ENCODE results near the gene PHKG2.

PHKG2 gene

DNA sequence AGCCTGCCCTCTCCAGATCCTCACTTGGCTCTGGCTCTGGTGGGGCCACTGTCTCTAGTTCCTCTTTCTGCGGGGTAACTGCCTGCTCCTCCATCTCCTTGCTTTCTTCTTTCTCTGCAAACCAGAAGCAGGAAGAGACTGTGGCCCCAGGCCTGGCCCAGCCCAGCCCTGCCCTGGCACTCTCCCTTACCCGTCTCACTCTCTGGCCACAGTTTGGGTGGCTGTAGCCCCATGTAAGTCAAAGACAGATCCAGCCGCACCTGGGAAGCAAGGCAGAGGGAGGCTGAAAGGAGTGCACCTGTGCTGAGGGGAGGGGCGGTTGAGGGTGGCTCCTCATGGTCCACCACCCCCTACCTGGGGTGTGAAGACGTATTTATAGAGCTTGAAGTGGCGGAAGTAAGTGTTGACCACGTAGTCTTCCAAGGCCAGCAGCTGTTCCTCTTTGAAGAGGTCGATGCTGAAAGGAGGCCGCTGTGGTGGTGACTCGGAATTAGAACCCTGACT lies 10.8 kb downstream of the PHKG2 start:
- DNase-seq = no peak

DNA sequence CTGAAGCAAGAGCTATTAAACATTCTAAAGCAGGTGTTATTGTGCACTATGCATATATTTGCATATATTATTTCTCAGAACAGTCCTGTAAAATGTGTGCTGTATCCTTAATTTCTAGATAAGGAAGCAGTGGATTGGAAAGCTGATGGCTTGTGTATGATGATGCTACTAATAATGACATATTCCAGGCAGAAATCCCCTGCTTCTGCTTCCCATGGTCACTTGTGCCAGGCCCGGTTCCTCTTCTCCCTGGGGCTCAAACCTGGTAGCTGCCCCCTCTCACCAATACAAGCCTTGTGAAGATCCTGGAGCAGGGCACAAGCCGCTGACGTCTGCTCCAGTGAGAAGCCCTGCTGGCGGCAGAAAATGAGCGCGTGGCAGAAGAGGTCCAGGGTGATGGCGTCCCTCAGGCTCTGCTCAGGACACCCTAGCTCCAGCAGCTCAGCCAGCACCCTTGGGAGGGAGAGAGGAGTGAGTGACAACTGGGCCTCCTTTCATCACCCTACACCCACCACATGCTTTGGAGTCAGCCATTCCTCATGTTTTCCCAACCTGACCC lies 11.9 kb downstream of the PHKG2 start:
- DNase-seq = no peak

DNA sequence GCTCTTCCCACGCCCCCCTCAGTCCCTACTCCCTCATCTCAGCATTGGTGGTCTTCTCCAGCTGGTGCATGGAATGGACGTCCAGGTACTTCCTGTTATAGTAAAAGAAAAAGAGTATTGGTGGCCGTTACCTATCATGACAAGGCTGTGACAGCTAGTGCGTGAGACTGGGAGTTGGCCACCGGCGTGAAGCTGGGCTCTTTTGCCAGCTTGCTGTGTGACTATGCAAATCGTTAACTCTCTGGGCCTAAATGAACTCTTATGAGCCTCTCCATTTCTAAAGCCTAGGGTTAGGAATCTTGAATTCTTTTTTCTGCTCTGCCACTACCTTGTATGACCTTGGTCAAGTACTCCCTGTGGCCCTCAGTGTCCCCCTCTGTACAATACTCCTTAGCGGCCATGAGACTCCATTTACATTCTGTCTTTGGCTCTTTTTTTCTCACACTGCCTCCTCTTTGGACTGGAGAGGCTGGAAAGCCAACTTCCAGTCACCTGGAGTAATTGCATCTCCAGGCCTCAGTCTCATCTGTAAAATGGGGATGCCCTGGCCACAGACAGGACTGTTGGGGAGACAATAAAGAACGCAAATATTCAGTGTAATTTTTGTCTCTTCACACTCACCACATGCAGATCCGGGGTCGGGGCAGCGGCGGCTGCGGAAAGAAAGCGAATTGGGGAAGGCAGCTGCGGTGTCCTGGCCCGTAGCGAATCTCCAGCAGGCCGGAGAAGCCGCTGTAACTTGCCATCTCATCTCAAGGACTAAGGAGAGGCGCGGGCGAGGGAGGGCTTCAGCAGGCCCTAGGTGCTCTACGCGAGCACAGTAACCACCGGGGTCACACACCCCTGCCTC lies 12.6 kb downstream of the PHKG2 start:
- no peak for DNase-seq

DNA sequence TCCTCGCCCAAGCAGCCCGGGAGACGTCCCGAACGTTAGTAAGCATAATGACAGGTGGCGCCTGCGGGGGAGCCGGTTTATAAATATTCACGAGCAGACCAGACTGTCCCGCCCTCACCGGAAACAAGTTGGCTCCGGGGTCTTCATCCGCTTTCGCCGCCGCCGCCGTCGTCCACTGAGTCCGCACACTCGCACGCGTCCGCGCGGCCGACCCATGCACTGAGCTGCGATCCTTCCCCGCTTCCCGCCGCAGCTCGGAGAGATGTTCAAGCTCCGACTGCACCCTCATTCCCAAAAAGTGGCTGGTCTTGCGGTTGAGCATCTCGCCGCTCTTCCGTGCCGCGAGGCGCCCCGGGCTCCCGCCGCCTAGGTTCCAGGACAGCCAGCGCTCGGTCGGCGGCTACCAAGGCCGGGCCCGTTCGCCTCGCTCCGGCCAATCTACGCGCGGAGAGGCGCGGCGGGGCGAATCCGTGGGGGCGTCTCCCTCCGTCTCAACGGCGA lies 13.3 kb downstream of the PHKG2 start:
- peak; percentile 32 for DNase-seq

DNA sequence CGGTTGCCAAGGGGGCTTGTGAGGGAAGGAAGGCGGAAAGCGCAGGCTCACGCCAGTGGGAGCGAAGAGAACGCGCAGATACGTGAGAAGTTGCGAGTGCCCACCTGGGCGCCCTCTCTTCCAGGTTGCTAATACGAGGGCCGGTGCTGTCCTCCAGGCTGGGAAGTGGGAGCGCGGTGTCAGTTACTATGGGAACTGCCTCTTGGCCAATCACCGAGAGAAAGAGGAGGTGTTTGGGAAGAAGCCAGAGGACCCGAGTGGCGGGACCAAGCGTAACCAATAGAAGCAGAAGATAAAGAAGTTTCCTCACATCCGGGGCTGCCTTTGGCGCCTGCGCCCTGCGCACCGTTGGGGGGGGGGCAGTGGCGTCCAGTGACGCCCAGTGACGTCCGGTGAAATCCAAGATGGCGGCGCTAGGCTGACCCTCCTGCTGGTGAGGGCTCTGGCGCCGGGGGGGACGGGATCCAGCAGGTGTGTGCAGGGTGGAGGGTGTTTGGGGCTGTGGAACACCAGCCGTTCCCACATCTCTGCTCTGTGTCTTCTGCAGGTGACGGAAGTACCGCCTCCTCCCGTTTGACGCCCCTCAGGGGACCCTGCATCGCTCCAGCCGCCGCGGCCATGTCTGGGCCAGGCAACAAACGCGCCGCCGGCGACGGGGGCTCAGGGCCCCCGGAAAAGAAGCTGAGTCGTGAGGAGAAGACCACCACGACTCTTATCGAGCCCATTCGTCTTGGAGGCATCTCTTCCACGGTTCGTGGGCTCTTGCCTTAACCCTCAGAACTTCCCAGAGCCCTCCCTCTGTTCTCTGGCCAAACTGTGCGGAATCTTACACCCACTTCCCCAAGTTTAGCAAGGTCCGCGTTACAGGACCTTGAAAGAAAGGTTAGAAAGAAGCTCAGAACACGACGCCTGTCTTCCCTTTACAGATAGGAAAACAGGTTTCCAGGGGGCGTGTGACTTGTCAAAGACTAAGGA lies 14.0 kb downstream of the PHKG2 start, which contains the start of the genes CFAP119 and RNF40:
TSS of gene CFAP119 (minus strand) at position 135 of the 975 bp plus-strand sequence. CDS start 314 bp downstream, outside the sequence.
TSS of gene RNF40 (plus strand) at position 395 of the 975 bp plus-strand sequence. CDS start at position 619, 224 bp downstream.
- peak; percentile 94 for DNase-seq

DNA sequence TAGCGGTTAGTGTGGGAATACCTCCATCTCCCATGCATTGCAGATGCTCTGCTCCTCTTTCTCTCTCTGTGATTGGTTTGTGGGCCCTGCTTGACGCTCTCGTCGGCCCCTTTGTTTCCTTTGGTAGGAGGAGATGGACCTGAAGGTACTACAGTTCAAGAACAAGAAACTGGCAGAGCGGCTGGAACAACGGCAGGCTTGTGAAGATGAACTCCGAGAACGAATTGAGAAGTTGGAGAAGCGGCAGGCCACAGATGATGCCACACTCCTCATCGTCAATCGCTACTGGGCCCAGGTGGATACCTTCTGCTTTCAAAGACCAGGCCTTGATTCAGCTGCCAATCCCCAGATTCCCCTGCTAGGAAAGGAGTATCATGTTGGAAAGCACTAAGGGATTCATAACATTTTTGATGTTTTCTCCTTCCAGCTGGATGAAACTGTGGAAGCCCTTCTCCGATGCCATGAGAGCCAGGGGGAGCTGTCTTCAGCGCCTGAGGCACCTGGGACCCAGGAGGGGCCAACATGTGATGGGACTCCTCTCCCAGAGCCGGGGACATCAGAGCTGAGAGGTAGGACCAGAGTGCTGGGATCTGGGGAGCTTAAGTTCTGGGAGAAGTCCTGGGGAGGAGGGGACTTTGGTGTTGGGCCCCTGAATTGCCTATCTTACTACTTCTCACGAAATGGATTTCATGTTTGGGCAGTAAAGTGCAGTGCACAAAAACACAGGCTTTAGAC lies 14.9 kb downstream of the PHKG2 start:
- no peak for DNase-seq

DNA sequence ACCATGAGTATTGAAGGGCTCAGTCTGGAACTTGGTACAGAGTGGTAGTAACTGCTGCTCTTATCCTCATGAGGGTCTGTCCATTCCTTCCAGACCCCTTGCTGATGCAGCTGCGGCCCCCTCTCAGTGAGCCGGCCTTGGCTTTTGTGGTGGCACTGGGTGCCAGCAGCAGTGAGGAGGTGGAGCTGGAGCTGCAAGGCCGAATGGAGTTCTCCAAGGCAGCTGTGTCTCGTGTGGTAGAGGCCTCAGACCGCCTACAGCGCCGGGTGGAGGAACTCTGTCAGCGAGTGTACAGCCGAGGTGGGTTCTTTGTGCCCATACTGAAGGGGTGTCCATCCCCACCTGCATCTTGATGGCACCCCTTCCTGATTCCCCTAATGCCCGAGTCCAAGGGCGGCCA lies 15.9 kb downstream of the PHKG2 start:
- no peak for DNase-seq

DNA sequence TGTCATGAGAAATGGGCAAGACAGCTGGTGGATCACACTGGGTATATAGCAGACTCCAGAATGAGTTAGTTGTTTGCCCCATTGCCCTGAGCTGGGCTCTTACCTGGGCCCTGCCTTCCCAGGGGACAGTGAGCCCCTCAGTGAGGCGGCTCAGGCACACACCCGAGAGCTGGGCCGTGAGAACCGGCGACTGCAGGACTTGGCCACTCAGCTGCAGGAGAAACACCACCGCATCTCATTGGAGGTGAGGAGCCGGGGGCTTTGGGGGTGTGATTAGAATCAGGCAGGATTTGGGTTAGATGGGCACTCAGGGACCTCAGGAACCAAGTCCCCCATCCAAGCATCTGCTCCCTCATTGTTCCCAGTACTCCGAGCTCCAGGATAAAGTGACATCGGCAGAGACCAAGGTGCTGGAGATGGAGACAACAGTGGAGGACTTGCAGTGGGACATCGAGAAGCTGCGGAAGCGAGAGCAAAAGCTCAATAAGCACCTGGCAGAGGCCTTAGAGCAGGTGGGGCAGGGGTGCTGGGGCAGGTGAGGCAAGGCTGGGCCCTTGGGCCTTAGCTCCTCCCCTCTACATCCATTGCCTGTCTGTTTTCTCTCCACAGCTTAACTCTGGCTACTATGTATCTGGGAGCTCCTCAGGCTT lies 16.7 kb downstream of the PHKG2 start:
- DNase-seq = no peak

DNA sequence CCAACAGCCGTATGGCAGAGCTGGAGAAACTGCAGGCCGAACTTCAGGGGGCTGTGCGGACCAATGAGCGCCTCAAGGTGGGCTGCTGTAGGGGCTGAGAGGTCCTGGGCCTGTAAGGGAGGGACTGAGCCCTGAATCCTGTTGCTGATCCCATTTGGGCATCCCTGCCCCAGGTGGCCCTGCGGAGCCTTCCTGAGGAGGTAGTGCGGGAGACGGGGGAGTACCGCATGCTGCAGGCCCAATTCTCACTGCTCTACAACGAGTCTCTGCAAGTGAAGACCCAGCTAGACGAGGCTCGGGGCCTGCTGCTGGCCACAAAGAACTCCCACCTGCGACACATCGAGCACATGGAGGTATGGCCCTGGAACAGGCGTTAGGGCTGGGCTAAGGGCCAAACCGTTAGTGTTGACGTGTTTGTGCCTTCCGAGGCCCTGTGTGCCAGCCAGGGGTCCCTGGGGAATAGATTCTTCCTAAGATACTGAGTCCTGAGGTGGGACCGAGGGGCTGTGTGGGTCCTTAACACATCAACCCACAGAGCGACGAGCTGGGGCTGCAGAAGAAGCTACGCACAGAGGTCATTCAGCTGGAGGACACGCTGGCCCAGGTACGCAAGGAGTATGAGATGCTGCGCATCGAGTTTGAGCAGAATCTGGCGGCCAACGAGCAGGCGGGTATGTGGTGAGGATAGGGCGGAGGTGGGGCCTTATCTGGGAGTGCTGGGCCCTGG lies 18.1 kb downstream of the PHKG2 start:
- no peak for DNase-seq

DNA sequence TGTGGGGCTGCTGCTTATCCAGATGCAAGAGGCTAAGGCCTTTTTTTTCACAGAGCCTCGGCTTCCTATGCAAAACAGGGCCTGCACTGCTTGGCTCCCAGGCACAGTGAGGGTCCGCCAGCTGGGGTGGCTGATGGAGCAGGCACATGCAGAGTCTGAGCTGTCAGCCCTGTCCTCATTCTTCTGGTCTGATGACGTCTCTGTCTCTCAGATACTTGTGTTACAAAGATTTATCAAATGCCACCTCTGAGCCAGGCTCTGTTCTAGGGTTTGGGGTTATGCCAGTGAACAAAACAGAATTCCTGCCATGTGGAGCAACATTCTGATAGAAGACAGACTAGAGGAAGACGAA lies 18.7 kb downstream of the PHKG2 start:
- no peak for DNase-seq

DNA sequence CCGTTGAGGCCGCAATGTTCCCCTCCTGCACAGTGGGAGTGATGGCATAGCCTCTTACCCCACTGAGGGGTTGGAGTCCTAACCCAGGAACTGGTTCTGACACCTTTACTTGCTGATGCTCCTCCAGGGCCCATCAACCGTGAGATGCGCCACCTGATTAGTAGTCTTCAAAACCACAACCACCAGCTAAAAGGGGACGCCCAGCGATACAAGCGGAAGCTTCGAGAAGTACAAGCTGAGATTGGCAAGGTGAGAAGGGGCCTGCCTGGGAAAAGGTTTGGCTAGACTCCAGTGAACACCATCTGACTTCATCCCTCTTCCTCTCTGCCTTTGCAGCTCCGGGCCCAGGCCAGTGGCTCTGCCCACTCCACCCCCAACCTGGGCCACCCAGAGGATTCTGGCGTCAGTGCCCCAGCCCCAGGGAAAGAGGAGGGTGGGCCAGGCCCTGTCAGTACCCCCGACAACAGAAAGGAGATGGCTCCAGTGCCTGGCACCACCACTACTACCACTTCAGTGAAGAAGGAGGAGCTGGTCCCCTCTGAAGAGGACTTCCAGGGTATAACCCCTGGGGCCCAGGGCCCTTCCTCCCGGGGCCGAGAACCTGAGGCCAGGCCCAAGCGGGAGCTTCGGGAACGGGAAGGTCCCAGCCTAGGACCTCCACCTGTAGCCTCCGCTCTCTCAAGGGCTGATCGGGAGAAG lies 19.7 kb downstream of the PHKG2 start:
- peak; percentile 62 for DNase-seq

DNA sequence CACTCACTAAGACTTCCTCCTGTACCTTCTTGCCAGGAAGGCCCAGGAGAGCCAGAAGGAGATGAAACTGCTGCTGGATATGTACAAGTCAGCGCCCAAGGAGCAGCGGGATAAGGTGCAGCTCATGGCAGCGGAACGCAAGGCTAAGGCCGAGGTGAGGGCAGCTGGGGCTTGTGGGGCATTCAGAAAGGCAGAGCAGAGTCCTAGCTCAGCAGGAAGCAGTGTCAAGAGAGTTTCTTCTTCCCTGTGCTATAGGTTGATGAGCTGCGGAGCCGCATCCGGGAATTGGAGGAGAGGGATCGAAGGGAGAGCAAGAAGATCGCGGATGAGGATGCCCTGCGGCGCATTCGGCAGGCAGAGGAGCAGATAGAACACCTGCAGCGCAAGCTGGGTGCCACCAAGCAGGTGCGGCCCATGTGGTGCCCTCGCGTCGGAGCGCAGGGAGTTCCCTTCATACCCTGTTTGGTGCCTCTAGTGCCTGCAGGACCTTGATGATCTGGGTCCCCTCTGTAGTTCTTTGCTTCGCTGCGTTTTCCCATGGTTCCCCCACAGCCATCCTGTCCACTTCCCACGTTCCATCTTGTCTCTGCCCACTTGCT lies 20.5 kb downstream of the PHKG2 start:
- no peak for DNase-seq

DNA sequence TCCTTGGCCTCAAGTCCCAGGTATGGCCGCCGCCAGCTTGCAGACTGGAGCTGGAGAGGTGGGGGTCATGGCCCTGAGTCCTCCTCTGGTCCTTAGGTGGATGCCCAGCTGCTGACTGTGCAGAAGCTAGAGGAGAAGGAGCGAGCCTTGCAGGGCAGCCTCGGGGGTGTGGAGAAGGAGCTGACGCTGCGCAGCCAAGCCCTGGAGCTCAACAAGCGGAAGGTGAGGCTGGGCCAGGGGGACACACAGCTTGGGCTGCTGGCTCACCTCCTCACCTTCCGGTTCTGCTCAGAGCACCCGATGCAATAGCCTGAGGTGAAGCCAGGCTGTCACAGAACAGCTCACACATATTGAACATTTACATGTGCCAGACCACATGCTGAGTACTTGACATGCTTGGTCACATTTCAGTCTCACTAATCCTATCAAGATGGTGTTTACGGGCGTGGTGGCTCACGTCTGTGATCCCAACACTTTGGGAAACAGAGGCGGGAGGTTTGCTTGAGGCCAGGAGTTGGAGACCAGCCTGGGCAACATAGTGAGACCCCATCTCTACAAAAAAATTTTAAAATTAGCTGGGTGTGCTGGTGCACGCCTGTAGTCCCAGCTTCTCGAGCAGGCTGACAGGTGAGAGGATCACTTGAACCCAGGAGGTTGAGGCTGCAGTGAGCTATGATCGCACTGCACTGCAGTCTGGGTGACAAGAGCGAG lies 21.3 kb downstream of the PHKG2 start:
- DNase-seq = no peak

DNA sequence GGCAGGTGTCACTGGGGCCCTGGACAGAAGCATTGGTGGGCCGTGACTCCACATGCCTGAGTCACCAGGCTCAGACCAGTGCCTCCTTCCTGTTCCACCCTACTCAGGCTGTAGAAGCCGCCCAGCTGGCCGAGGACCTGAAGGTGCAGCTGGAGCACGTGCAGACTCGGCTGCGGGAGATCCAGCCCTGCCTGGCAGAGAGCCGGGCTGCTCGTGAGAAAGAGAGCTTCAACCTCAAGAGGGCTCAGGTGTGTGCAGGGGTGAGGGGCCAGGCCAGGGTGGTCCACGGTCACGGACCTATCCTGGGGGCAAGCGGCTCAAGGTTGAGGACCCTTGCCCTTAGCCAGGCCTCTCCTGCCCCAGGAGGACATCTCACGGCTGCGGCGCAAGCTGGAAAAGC lies 23.5 kb downstream of the PHKG2 start:
- DNase-seq = no peak

DNA sequence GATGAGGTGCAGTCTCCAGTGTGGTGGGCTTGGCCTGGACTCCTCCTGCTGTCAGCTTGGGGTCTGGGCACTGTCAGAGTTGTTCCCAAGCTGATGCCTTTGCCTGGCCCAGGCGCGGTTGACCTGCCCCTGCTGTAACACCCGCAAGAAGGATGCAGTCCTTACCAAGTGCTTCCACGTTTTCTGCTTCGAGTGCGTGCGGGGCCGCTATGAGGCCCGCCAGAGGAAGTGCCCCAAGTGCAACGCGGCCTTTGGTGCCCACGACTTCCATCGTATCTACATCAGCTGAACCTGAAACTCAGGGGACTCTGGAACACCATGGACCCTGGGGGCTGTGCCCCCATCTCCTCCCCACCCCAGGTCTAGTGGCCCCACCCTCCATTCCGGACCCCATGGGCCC lies 25.6 kb downstream of the PHKG2 start:
- no peak for DNase-seq

DNA sequence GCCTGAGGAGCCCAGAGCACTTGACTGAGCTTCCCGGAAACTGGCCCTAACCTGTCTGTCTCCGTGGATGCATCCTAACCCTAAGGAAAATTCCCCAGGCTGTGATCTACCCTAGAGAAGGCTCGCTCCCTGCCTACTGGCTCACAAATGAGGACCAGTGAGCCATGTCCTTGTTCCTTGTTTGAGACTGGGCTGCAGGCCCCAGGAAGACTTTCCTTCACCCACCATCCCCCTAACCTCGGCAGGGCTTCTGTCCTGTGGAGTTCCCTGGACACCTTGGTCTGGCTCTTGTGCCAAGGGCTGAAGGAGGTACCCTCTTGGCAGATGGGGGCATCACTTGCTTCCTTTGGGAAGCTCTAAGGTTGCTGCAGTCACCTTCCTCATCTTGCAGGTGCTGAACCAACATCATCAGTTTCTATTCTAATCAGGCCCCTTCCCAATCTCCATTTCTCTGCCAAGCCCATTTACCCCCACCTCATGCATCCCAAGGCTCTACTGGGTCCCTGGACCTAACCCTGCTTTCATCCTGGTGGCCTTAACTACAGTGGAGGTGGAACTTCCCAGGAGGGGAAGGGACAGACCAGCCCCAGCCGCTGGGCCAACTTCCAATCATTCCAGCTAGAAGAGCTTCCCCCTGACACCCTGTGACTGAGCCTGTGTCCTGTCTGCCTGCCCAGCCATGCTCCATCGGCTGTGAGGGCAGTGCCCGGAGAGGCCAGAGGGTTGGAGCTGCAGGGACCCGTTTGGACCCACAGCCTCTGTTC lies 26.3 kb downstream of the PHKG2 start:
- no peak for DNase-seq

DNA sequence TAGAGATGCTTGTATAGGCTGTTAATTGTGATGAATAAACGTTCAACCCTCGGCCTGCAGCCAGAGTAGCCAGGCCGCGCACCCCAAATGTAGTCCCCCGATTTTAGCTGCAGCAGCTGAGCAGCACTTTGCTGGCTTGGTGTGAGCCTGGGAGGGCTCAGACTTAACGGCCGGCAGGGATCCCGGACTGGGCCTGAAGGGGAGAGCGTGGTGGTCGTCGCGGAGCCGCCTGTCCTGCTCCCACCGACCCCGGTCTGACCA lies 26.8 kb downstream of the PHKG2 start:
- no peak for DNase-seq

DNA sequence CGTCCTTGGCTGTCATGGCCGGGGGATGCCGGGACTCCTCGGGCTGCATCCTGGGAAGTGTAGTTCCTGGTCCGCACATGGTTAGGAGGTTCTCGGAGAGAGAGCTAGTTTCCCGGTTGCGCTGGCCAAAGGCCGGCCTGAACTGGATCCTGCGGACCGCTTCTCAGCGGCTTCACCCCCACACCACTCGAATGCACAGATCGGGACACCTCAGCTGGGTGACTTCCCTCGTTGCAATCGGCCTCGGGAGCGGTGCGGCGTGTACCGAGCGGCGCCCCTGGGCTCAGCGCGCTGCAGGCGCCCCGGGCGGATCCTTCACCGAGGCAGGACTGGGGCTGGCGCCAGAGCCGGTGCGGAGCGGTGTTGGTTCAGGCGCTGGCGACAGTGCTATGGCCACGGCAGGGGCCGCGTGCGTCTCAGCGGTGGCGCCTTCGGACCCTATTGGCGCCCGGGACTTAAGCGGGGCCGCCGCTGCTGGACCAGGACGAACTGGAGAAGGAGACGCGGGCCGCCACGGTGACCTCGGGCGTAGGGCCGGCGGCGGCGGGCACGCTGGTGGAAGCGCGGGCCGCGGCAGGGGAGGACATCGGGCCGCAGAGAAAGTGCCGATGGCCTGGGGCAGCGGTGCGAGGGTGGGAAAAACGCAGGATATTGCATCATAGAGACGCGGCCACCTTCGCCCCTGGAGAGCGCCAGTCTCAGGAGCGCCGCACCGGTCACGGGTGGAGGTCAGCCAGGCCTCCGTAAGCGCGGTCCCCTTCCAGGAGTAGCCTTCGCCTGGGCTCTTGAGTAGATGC lies 27.4 kb downstream of the PHKG2 start:
- peak; percentile 57 for DNase-seq

Measured in CD4-positive, alpha-beta T cell treated with Interleukin-12 subunit alpha and Interleukin-12 subunit beta, for 1 hour (primary cell).